Breast epithelium (tissue), 4 donors: ENCODE results near the gene KLHDC4. TPM values are rescaled to one million over a fixed set of nuclear protein-coding genes. Genes with fewer than 3 reads are reported as not detected.

Experiments
- DNase-seq, 2 donors: peaks; one replicate each; pipeline ENCODE4 v3.0.0-alpha.2; 2019; ENCODE audit warnings: low spot score in 2 of 2
- H3K27ac ChIP-seq, 2 donors: fragments of 200-600 bp; sonication (generic) in 1 of 2; one replicate each; pipeline ENCODE4 v1.5.1; 2016 to 2019; ENCODE audit warnings: mild to moderate bottlenecking in 1 of 2
- H3K27me3 ChIP-seq, 2 donors: fragments of 200-600 bp; sonication (generic) in 1 of 2; one replicate each; pipeline versions ENCODE4 v1.5.1 to v1.6.0; 2017 to 2019; ENCODE audit warnings: control low read depth in 1 of 2, mild to moderate bottlenecking in 1 of 2
- H3K36me3 ChIP-seq: fragments of 200-600 bp; one replicate; pipeline ENCODE4 v1.5.1; 2019
- H3K4me1 ChIP-seq, 2 donors: fragments of 200-600 bp; sonication (generic); one replicate each; pipeline ENCODE4 v1.5.1; 2016 to 2019; ENCODE audit warnings: control low read depth in 1 of 2
- H3K4me3 ChIP-seq, 3 donors: fragments of 200-600 bp; sonication (generic); 1 replicate in 2 of 3; 2 replicates in 1 of 3; pipeline ENCODE4 v1.5.1; 2016 to 2019; ENCODE audit warnings: mild to moderate bottlenecking in 3 of 3, moderate library complexity in 2 of 3
- H3K9me3 ChIP-seq, 2 donors: fragments of 200-600 bp; sonication (generic) in 1 of 2; one replicate each; pipeline ENCODE4 v1.5.1; 2016 to 2019; ENCODE audit warnings: control low read depth in 1 of 2
- CTCF ChIP-seq, 3 donors: fragments of 450-650 bp; IDR thresholded peaks; one replicate each; pipeline ENCODE4 v1.5.1; 2016 to 2017; ENCODE audit warnings: antibody characterized with exemption in 3 of 3, mild to moderate bottlenecking in 3 of 3, moderate library complexity in 3 of 3
- POLR2A ChIP-seq: fragments of 450-650 bp; IDR thresholded peaks from one replicate; pipeline ENCODE4 v1.6.1; 2016; ENCODE audit warnings: antibody characterized with exemption, mild to moderate bottlenecking, moderate library complexity
- POLR2AphosphoS5 ChIP-seq, 3 donors: sonication (generic); formaldehyde crosslinking; IDR thresholded peaks; one replicate each; pipeline ENCODE4 v1.6.1; 2017; ENCODE audit warnings: antibody characterized with exemption in 3 of 3
- intact Hi-C: fragments of 100-400 bp; cut with DNase I; formaldehyde crosslinking; loops from one replicate; pipeline ENCODE4 v1.15.1; 2023; ENCODE audit warnings: low total_unique reads
- total RNA-seq, 3 donors: library from RNA; depleted of rRNA; stranded (reverse); fragments of >200 nt; gene quantifications; one replicate each; pipeline ENCODE4 v1.1.0, GENCODE V29; 2016

The KLHDC4 gene
- total RNA-seq, 3 donors from 2014 or later: 25.9 to 35.6 (median 32.4) TPM

- H3K36me3 ChIP-seq: no peaks in the 10 kb centered on the region
- H3K9me3 ChIP-seq: no peaks in the 10 kb centered on the region
- no peak for DNase-seq
- no peak for TF ChIP-seq POLR2A
- no peak for TF ChIP-seq POLR2AphosphoS5 (IDR thresholded peaks at IDR 0.05)
- TF ChIP-seq CTCF (IDR thresholded peaks at IDR 0.05): no peak
- H3K4me1 ChIP-seq: no peaks in the 10 kb centered on the region
- no peaks in the 10 kb centered on the region for H3K27me3 ChIP-seq
- H3K4me3 ChIP-seq: no peak overlapping the region
- intact Hi-C loops: no loop called here
- H3K27ac ChIP-seq: no peak overlapping the region
Measured at GRCh38 chr16:87707714-87708580, 57.8 kb downstream of the KLHDC4 start.

GRCh38 chr16:87707097-87707496 is 58.7 kb downstream of the KLHDC4 start:
- no peak for TF ChIP-seq POLR2A
- H3K27ac ChIP-seq: no peak overlapping the region
- intact Hi-C loops: no loop called here
- H3K4me1 ChIP-seq: no peaks in the 10 kb centered on the region
- H3K9me3 ChIP-seq: no peaks in the 10 kb centered on the region
- H3K4me3 ChIP-seq: no peak overlapping the region
- H3K27me3 ChIP-seq: no peaks in the 10 kb centered on the region
- H3K36me3 ChIP-seq: no peaks in the 10 kb centered on the region
- DNase-seq: no peak

- DNase-seq: no peak
- intact Hi-C loops: no loop called here
Measured at GRCh38 chr16:87706278-87707000, 59.3 kb downstream of the KLHDC4 start.

GRCh38 chr16:87705771-87706277 is 60.0 kb downstream of the KLHDC4 start:
- Histone ChIP-seq H3K36me3 (no peaks in the 10 kb centered on the region), H3K4me3 (no peak overlapping the region), H3K27ac (no peak overlapping the region), H3K9me3 (no peaks in the 10 kb centered on the region), H3K27me3 (no peaks in the 10 kb centered on the region), H3K4me1 (no peaks in the 10 kb centered on the region)
- intact Hi-C loops: no loop called here
- TF ChIP-seq CTCF (IDR thresholded peaks at IDR 0.05) (no peak), POLR2AphosphoS5 (IDR thresholded peaks at IDR 0.05) (no peak), POLR2A (no peak)
- no peak for DNase-seq

More at GRCh38 chr16:87706278-87707000, 59.3 kb downstream of the KLHDC4 start:
- Histone ChIP-seq H3K27ac (no peak overlapping the region), H3K4me3 (no peak overlapping the region), H3K9me3 (no peaks in the 10 kb centered on the region), H3K27me3 (no peaks in the 10 kb centered on the region), H3K36me3 (no peaks in the 10 kb centered on the region), H3K4me1 (no peaks in the 10 kb centered on the region)
- no peak for TF ChIP-seq POLR2AphosphoS5 (IDR thresholded peaks at IDR 0.05)

GRCh38 chr16:87704754-87705353 is 60.9 kb downstream of the KLHDC4 start:
- H3K27me3 ChIP-seq: no peaks in the 10 kb centered on the region
- H3K27ac ChIP-seq: no peak overlapping the region
- no peak overlapping the region for H3K4me3 ChIP-seq
- TF ChIP-seq CTCF (IDR thresholded peaks at IDR 0.05) (no peak), POLR2AphosphoS5 (IDR thresholded peaks at IDR 0.05) (no peak)
- no peak for DNase-seq
- no peaks in the 10 kb centered on the region for H3K4me1 ChIP-seq
- H3K9me3 ChIP-seq: no peaks in the 10 kb centered on the region
- intact Hi-C loops: no loop called here
- no peaks in the 10 kb centered on the region for H3K36me3 ChIP-seq
